AG20443 (cell line): Measurements from ENCODE around the gene TAOK1.

Source experiments
- DNase-seq: peaks from one replicate; pipeline ENCODE4 v3.0.0; 2012; ENCODE audit warnings: low spot score, mixed read lengths

TAOK1 gene

GRCh38 chr17:29583324-29584248 is 193.4 kb downstream of the TAOK1 start:
- no peak for DNase-seq

- no peak for DNase-seq
These were observed 194.4 kb downstream of the TAOK1 start for GRCh38 chr17:29584452-29585079.

GRCh38 chr17:29585080-29585751 is 195.1 kb downstream of the TAOK1 start:
- DNase-seq, result no peak

GRCh38 chr17:29586676-29587469 is 196.7 kb downstream of the TAOK1 start:
- no peak for DNase-seq

- DNase-seq, result no peak
These were observed 197.4 kb downstream of the TAOK1 start for GRCh38 chr17:29587591-29587990.

GRCh38 chr17:29588017-29588561 is 197.9 kb downstream of the TAOK1 start:
- no peak for DNase-seq

GRCh38 chr17:29588562-29589411 is 198.6 kb downstream of the TAOK1 start:
- peak; percentile 52 for DNase-seq

- DNase-seq, result peak; percentile 98
These were observed 199.6 kb downstream of the TAOK1 start, which contains the start of gene GIT1 for GRCh38 chr17:29589524-29590410. TSS of gene GIT1 (minus strand) at chr17:29589648. CDS start at chr17:29589378, 270 bp downstream.

GRCh38 chr17:29590411-29591145 is 200.4 kb downstream of the TAOK1 start:
- no peak for DNase-seq

- peak; percentile 44 for DNase-seq
These were observed 201.1 kb downstream of the TAOK1 start for GRCh38 chr17:29591146-29591736.

GRCh38 chr17:29591737-29592608 is 201.8 kb downstream of the TAOK1 start:
- DNase-seq, result peak; percentile 92

GRCh38 chr17:29592850-29593551 is 202.8 kb downstream of the TAOK1 start, which contains the start of gene ANKRD13B:
TSS of gene ANKRD13B (plus strand) at chr17:29593132. CDS start at chr17:29593622, 490 bp downstream.
- DNase-seq, result peak; percentile 35

GRCh38 chr17:29593591-29594518 is 203.7 kb downstream of the TAOK1 start:
- no peak for DNase-seq

- no peak for DNase-seq
These were observed 204.4 kb downstream of the TAOK1 start for GRCh38 chr17:29594519-29595090.
